K562 (cell line): ENCODE measurements around the gene COX19.

Experiments used
- CREB3 ChIP-seq: fragments of 450-650 bp; conservative IDR thresholded peaks from 2 replicates; pipeline ENCODE4 v1.6.1; 2016; ENCODE audit warnings: missing genetic modification characterization, low read depth, mild to moderate bottlenecking, missing compliant biosample characterization, moderate library complexity
- CTCF ChIP-seq, 3 experiments: IDR thresholded peaks in 2 of 3; conservative IDR thresholded peaks in 1 of 3; 2 replicates each; pipeline ENCODE4 v1.5.1; 2011 to 2012; ENCODE audit warnings: low read length in 3 of 3, mild to moderate bottlenecking in 3 of 3, control low read depth in 2 of 3, improper control_type of control experiment in 1 of 3, inconsistent platforms in 1 of 3, low read depth in 1 of 3, mixed read lengths in 1 of 3, moderate library complexity in 1 of 3; ENCODE audit not compliant: insufficient read depth in 2 of 3
- EP300 ChIP-seq: IDR thresholded peaks from 2 replicates; pipeline ENCODE4 v1.6.1; 2012; ENCODE audit warnings: low read length, improper control_type of control experiment
- HNRNPK ChIP-seq: fragments of 200-400 bp; formaldehyde crosslinking; IDR thresholded peaks from one replicate; pipeline ENCODE4 v1.6.1; 2018; ENCODE audit warnings: mild to moderate bottlenecking, low read depth, low read length; ENCODE audit not compliant: poor library complexity, severe bottlenecking
- NFRKB ChIP-seq: fragments of 450-650 bp; IDR thresholded peaks from 2 replicates; pipeline ENCODE4 v1.6.1; 2016; ENCODE audit warnings: low read depth
- NR2C2 ChIP-seq, 2 experiments: fragments of 200-800 bp in 1 of 2; sonication (Bioruptor generic) in 1 of 2; sonication (generic) in 1 of 2; formaldehyde crosslinking in 1 of 2; IDR thresholded peaks; 2 replicates each; pipeline versions ENCODE4 v1.6.1 to v1.8.0; 2016 to 2022; ENCODE audit warnings: mild to moderate bottlenecking in 1 of 2, missing compliant biosample characterization in 1 of 2, missing genetic modification characterization in 1 of 2, missing genetic modification reagents in 1 of 2
- NR2F6 ChIP-seq: fragments of 450-650 bp; formaldehyde crosslinking; IDR thresholded peaks from 2 replicates; pipeline ENCODE4 v1.4.0; 2020; ENCODE audit warnings: mild to moderate bottlenecking
- POLR2AphosphoS2 ChIP-seq: IDR thresholded peaks from 2 replicates; pipeline ENCODE4 v1.6.1; 2012; ENCODE audit warnings: low read length, improper control_type of control experiment
- PURB ChIP-seq: sonication (generic); formaldehyde crosslinking; IDR thresholded peaks from 2 replicates; pipeline ENCODE4 v1.9.0; 2021; ENCODE audit warnings: low read depth, mild to moderate bottlenecking, missing genetic modification reagents
- TF ChIP-seq, protein P1 (sequence below): fragments of 200-600 bp; sonication (generic); IDR thresholded peaks from one replicate; pipeline ENCODE4 v1.6.1; 2012; ENCODE audit warnings: mild to moderate bottlenecking, low read depth, low read length, inconsistent platforms

GRCh38 chr7:930975-931758 lies 44.2 kb downstream of the COX19 start:
- TF ChIP-seq NR2C2 (CRISPR knock-in tag; IDR thresholded peaks at IDR 0.05) (no peak), NR2C2 (tag; IDR thresholded peaks at IDR 0.05) (no peak), CTCF (IDR thresholded peaks at IDR 0.05 in 2 of 3, conservative IDR thresholded peaks at IDR 0.05 in 1 of 3; ENCODE audit: insufficient read depth in 2 of 3, low read depth in 1 of 3, low read length in 3 of 3) (no peak), NR2F6 (no peak), HNRNPK (no peak), POLR2AphosphoS2 (no peak), CREB3 (tag) (no peak), PURB (CRISPR knock-in tag) (no peak), EP300 (no peak), NFRKB (no peak)
- TF ChIP-seq, protein P1, sequence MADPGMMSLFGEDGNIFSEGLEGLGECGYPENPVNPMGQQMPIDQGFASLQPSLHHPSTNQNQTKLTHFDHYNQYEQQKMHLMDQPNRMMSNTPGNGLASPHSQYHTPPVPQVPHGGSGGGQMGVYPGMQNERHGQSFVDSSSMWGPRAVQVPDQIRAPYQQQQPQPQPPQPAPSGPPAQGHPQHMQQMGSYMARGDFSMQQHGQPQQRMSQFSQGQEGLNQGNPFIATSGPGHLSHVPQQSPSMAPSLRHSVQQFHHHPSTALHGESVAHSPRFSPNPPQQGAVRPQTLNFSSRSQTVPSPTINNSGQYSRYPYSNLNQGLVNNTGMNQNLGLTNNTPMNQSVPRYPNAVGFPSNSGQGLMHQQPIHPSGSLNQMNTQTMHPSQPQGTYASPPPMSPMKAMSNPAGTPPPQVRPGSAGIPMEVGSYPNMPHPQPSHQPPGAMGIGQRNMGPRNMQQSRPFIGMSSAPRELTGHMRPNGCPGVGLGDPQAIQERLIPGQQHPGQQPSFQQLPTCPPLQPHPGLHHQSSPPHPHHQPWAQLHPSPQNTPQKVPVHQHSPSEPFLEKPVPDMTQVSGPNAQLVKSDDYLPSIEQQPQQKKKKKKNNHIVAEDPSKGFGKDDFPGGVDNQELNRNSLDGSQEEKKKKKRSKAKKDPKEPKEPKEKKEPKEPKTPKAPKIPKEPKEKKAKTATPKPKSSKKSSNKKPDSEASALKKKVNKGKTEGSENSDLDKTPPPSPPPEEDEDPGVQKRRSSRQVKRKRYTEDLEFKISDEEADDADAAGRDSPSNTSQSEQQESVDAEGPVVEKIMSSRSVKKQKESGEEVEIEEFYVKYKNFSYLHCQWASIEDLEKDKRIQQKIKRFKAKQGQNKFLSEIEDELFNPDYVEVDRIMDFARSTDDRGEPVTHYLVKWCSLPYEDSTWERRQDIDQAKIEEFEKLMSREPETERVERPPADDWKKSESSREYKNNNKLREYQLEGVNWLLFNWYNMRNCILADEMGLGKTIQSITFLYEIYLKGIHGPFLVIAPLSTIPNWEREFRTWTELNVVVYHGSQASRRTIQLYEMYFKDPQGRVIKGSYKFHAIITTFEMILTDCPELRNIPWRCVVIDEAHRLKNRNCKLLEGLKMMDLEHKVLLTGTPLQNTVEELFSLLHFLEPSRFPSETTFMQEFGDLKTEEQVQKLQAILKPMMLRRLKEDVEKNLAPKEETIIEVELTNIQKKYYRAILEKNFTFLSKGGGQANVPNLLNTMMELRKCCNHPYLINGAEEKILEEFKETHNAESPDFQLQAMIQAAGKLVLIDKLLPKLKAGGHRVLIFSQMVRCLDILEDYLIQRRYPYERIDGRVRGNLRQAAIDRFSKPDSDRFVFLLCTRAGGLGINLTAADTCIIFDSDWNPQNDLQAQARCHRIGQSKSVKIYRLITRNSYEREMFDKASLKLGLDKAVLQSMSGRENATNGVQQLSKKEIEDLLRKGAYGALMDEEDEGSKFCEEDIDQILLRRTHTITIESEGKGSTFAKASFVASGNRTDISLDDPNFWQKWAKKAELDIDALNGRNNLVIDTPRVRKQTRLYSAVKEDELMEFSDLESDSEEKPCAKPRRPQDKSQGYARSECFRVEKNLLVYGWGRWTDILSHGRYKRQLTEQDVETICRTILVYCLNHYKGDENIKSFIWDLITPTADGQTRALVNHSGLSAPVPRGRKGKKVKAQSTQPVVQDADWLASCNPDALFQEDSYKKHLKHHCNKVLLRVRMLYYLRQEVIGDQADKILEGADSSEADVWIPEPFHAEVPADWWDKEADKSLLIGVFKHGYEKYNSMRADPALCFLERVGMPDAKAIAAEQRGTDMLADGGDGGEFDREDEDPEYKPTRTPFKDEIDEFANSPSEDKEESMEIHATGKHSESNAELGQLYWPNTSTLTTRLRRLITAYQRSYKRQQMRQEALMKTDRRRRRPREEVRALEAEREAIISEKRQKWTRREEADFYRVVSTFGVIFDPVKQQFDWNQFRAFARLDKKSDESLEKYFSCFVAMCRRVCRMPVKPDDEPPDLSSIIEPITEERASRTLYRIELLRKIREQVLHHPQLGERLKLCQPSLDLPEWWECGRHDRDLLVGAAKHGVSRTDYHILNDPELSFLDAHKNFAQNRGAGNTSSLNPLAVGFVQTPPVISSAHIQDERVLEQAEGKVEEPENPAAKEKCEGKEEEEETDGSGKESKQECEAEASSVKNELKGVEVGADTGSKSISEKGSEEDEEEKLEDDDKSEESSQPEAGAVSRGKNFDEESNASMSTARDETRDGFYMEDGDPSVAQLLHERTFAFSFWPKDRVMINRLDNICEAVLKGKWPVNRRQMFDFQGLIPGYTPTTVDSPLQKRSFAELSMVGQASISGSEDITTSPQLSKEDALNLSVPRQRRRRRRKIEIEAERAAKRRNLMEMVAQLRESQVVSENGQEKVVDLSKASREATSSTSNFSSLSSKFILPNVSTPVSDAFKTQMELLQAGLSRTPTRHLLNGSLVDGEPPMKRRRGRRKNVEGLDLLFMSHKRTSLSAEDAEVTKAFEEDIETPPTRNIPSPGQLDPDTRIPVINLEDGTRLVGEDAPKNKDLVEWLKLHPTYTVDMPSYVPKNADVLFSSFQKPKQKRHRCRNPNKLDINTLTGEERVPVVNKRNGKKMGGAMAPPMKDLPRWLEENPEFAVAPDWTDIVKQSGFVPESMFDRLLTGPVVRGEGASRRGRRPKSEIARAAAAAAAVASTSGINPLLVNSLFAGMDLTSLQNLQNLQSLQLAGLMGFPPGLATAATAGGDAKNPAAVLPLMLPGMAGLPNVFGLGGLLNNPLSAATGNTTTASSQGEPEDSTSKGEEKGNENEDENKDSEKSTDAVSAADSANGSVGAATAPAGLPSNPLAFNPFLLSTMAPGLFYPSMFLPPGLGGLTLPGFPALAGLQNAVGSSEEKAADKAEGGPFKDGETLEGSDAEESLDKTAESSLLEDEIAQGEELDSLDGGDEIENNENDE: no peak
